HG02678 (cell line): ENCODE data around the gene UROC1.

ENCODE experiments used
- ATAC-seq: cut with Tn5 transposase; IDR thresholded peaks from one replicate; pipeline ENCODE4 v1.9.1; 2021; ENCODE audit warnings: mild to moderate bottlenecking, moderate library complexity; ENCODE audit not compliant: unreplicated experiment

Gene UROC1

GRCh38 chr3:126446301-126446700, 71.3 kb downstream of the UROC1 start:
- no peak for ATAC-seq

GRCh38 chr3:126445506-126445905, 72.1 kb downstream of the UROC1 start:
- no peak for ATAC-seq

GRCh38 chr3:126442856-126443242, 74.7 kb downstream of the UROC1 start:
- no peak for ATAC-seq

- ATAC-seq, result no peak
Observed at GRCh38 chr3:126442094-126442855, 75.3 kb downstream of the UROC1 start.

- ATAC-seq, result no peak
Observed at GRCh38 chr3:126441256-126441880, 76.2 kb downstream of the UROC1 start.

GRCh38 chr3:126440709-126440995, 76.9 kb downstream of the UROC1 start:
- ATAC-seq, result no peak

- no peak for ATAC-seq
Observed at GRCh38 chr3:126439968-126440708, 77.4 kb downstream of the UROC1 start.

GRCh38 chr3:126439346-126439967, 78.1 kb downstream of the UROC1 start:
- ATAC-seq, result no peak

- no peak for ATAC-seq
Observed at GRCh38 chr3:126438746-126439145, 78.8 kb downstream of the UROC1 start.

GRCh38 chr3:126438186-126438585, 79.4 kb downstream of the UROC1 start:
- no peak for ATAC-seq

- ATAC-seq, result no peak
Observed at GRCh38 chr3:126436826-126437717, 80.5 kb downstream of the UROC1 start.

- ATAC-seq, result no peak
Observed at GRCh38 chr3:126435456-126436315, 81.9 kb downstream of the UROC1 start.

GRCh38 chr3:126434931-126435411, 82.6 kb downstream of the UROC1 start:
- no peak for ATAC-seq

- ATAC-seq, result no peak
Observed at GRCh38 chr3:126434264-126434590, 83.3 kb downstream of the UROC1 start.

- ATAC-seq, result no peak
Observed at GRCh38 chr3:126433496-126434263, 83.9 kb downstream of the UROC1 start.

GRCh38 chr3:126433105-126433430, 84.5 kb downstream of the UROC1 start:
- no peak for ATAC-seq

- no peak for ATAC-seq
Observed at GRCh38 chr3:126432361-126433104, 85.0 kb downstream of the UROC1 start.
